GM12891 (cell line): ENCODE results near the gene PAFAH2.

ENCODE experiments used
- DNase-seq: peaks from one replicate; pipeline ENCODE4 v3.0.0; 2011; ENCODE audit warnings: low spot score; ENCODE audit not compliant: insufficient read length
- FAIRE-seq: peaks from 2 replicates; lab custom pipeline; 2011; peaks lifted over from hg19 to GRCh38; lab: Jason Lieb, UNC
- PAX5 ChIP-seq: IDR thresholded peaks from 2 replicates; pipeline ENCODE4 v1.6.1; 2011; ENCODE audit warnings: low read length, moderate library complexity, mild to moderate bottlenecking; ENCODE audit not compliant: insufficient read depth, severe bottlenecking
- POLR2A ChIP-seq: IDR thresholded peaks from 2 replicates; pipeline ENCODE4 v1.6.1; 2011; ENCODE audit warnings: low read depth, low read length, control low read depth
- POLR2AphosphoS5 ChIP-seq: IDR thresholded peaks from 2 replicates; pipeline ENCODE4 v1.6.1; 2011; ENCODE audit warnings: low read depth, low read length, control low read depth
- POU2F2 ChIP-seq: IDR thresholded peaks from 2 replicates; pipeline ENCODE4 v1.6.1; 2011; ENCODE audit warnings: low read depth, mild to moderate bottlenecking, control low read depth, low read length, moderate library complexity
- SPI1 ChIP-seq: IDR thresholded peaks from 2 replicates; pipeline ENCODE4 v1.6.1; 2011; ENCODE audit warnings: low read depth, low read length, control low read depth
- TAF1 ChIP-seq: IDR thresholded peaks from 2 replicates; pipeline ENCODE4 v1.6.1; 2011; ENCODE audit warnings: low read depth, low read length, control low read depth

Gene PAFAH2

DNA sequence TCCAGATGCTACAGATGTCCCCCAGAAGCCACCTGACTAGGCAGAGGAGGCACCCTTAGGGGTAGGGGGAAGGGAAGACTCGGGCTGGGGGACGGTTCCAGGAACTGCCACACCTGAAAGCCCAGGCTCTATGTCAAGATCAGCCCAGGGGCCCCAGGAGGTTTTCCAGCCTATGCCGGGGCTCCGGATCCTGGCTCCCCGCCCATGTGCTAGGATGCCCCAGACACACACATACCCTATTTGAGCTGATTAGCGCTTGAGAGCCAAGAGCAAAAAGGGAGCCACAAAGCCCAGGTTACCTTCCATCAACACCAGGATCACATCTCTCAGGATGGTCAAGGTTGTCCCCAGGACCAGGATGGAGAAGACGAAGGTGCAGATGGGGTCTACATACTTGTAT is 43.5 kb upstream of the PAFAH2 start:
- FAIRE-seq (no peak), DNase-seq (no peak)
- no peak for TF ChIP-seq POLR2A
- TF ChIP-seq SPI1: no peak
- no peak for TF ChIP-seq PAX5
- TF ChIP-seq POLR2AphosphoS5: no peak
- no peak for TF ChIP-seq TAF1
- TF ChIP-seq POU2F2: no peak

DNA sequence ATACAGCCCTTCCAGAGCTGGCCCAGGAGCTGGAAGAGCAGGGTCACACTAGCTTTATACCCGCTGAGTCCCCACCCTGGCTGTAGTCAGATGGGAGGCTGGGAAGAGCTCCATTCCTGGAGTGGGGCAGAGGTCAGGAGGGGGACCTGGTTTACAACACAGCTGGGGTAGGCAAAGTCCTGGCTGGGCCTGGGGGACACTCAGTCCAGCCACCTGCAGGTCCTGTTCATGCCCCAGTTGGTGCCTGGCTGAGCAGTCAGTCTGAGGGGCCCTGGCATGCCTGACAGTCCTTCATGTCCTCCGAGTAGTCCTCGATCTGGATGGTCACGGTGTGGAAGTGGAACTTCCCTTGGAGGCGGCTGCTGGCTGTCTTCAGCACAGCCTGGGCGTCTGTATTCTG is 41.0 kb upstream of the PAFAH2 start:
- DNase-seq: no peak
- TF ChIP-seq PAX5: no peak
- no peak for TF ChIP-seq POU2F2
- FAIRE-seq: no peak

GRCh38 chr1:26038477-26038876 is 40.6 kb upstream of the PAFAH2 start:
- TF ChIP-seq POLR2AphosphoS5 (no peak), TAF1 (no peak), SPI1 (no peak), POLR2A (no peak), POU2F2 (no peak), PAX5 (no peak)
- no peak for FAIRE-seq
- DNase-seq: no peak

DNA sequence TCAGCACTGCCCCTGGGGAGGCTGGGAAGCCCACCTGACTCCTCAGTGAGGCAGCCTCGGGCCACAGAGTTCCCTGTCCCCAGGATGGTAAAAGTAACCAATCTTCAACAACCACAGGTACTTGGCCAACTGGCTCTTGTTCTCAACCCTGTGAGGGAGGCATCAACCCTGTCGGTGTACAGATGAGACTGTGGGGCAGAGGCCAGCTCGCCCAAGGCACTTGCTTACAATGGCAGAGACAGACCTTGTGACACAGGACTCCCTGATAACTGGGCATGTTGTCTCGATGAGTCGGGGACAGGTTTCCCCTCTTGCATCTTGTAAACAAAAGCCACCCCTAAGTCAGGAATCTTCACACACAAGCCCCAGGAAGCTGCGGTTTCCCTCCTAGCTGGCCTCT is 40.0 kb upstream of the PAFAH2 start:
- TF ChIP-seq TAF1: no peak
- TF ChIP-seq POLR2A: no peak
- TF ChIP-seq PAX5: no peak
- TF ChIP-seq POLR2AphosphoS5: no peak
- FAIRE-seq: no peak
- DNase-seq: no peak

DNA sequence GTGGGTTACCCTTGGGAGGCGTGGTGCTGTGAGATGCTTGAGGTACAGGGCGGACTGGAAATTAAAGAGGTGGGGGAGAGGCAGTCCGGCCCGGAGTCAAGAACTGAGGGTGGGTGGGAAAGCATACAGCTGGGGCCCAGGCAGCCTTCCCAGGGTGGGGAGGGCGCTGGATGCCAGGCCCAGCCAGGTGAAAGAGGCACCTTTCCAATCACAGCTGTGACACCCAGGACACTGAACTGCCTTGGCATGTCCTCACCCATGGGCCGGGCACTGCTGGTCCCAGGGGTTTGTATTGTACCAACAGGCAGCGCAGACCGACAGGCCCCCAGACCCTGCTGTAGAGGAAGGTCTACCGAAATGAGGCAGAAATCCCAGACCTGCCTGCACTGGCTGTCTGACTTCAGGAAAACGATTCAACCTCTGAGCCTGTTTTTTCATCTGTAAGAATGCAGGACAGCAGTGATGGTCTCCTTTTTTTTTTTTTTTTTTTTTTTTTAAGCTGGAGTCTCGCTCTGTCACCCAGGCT is 39.0 kb upstream of the PAFAH2 start:
- no peak for DNase-seq
- TF ChIP-seq POLR2A (no peak), POLR2AphosphoS5 (no peak), TAF1 (no peak), POU2F2 (no peak), PAX5 (no peak)

DNA sequence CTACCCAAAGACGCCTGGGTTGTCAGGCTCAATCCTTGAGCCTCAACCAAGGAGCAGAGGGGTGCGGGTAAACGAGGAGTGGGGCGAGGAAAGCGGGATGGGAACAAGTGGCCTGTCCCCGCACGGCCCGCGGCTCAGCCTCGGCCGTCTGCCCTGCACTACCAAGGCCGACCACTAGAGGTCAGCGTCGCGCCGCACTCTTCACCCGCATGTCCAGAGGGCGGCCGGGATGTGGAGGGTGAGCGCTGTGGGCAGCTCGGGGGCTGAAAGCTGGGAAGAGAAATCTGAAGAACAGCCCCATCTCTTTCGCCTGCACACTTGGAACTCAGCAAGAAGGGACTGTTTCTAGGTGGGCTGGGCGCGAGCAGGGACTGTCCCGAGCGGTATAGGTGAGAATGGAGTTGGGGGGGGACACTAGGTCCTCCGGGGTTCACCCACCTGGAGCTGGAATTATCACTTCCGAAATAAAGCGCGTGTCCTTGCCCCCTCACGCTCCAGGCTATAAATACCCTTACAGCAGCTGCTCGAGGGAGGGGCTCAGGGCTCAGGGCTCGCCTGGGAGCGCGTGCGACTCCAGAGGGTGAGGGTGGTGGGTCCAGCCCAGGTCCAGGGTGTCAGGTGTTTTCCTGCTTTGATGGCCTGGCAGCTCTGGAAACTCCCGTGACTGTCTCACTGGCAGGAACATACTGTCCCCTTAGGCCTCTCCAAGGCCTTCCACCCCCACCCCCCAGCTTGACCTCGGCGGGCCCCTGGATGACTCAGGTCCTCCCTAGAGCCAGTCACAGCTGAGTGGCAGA is 38.3 kb upstream of the PAFAH2 start:
- TF ChIP-seq TAF1 (no peak), PAX5 (no peak), SPI1 (no peak), POLR2AphosphoS5 (no peak), POLR2A (no peak), POU2F2 (no peak)
- DNase-seq (peak; percentile 91), FAIRE-seq (no peak)

More for the DNA sequence above, 39.0 kb upstream of the PAFAH2 start:
- no peak for FAIRE-seq

DNA sequence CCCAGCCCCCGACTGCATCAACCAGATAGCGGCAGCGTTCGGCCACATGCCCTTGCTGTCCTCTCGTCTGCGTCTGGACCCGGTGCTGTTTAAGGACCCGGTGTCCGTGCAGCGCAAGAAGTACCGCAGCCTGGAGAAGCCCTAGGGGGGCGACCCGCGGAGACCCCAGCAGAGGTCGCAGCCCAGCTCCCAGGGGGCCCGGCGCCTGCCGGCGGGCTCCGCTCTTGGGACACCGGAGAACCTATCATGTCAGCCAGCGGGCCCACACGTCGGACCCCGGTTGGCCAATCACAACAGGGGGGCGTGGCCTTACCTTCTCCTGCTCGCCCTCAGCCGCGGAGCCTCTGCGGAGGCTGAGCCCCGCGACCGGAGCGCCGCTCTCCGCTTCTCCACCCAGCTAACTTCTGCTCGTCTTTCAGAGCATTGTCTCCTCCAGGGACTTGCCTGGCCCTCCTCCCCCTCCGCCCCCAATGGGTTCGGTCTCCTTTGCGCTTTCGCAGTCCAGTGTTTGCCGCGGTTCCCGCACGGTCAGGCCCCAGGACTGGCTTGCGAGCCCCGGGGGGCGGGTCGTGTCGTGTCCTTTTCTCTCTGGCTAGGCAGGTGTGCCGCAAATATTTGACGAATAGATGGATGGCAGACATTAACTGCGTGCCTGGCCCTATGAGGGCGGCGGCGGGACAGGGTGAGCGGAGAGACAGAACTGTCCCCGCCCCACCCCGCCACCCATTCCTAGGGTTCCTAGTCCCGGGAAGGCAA is 37.5 kb upstream of the PAFAH2 start:
- no peak for TF ChIP-seq PAX5
- TF ChIP-seq TAF1: no peak
- TF ChIP-seq SPI1: no peak
- TF ChIP-seq POLR2AphosphoS5: no peak
- no peak for TF ChIP-seq POLR2A
- no peak for TF ChIP-seq POU2F2
- peak; percentile 98 for FAIRE-seq
- DNase-seq: peak; percentile 98

- TF ChIP-seq TAF1 (no peak), POU2F2 (no peak), PAX5 (no peak)
- no peak for DNase-seq
- FAIRE-seq: no peak
Observed at GRCh38 chr1:26034504-26035202, 36.8 kb upstream of the PAFAH2 start.

GRCh38 chr1:26032656-26033357 is 34.9 kb upstream of the PAFAH2 start:
- no peak for FAIRE-seq
- DNase-seq: no peak
- no peak for TF ChIP-seq POLR2A
- TF ChIP-seq SPI1: no peak
- no peak for TF ChIP-seq PAX5
- TF ChIP-seq POU2F2: no peak
- no peak for TF ChIP-seq TAF1
- no peak for TF ChIP-seq POLR2AphosphoS5
